ENCODE data around the gene FMN2.

GRCh38 chr1:240491796-240492195, 400.1 kb downstream of the FMN2 start:
- TF ChIP-seq POLR2A (IDR thresholded peaks at IDR 0.05) (no peak), CTCF (IDR thresholded peaks at IDR 0.05) (no peak)
